SU-DHL-6 (cell line): Measurements from ENCODE around the gene SPOCD1.

ENCODE experiments used
- H2AFZ ChIP-seq: fragments of 200-600 bp; sonication (generic); 2 replicates; pipeline ENCODE4 v1.6.1; 2014; ENCODE audit warnings: low read depth, mild to moderate bottlenecking, moderate library complexity, mixed read lengths, antibody characterized with exemption, low read length; ENCODE audit not compliant: severe bottlenecking
- H3F3A ChIP-seq: fragments of 200-600 bp; shearing (Covaris generic); 2 replicates; pipeline ENCODE4 v1.6.0; 2016; ENCODE audit warnings: antibody characterized with exemption, mild to moderate bottlenecking; ENCODE audit not compliant: insufficient read depth
- H3K27ac ChIP-seq: fragments of 200-600 bp; sonication (generic); 2 replicates; pipeline ENCODE4 v1.5.1; 2016; ENCODE audit warnings: low read depth, mild to moderate bottlenecking, low read length, moderate library complexity, mixed read lengths
- H3K27me3 ChIP-seq: fragments of 200-600 bp; sonication (generic), shearing (Covaris generic); 2 replicates; pipeline ENCODE4 v1.6.0; 2014; ENCODE audit warnings: mild to moderate bottlenecking, low read length
- H3K36me3 ChIP-seq: fragments of 200-600 bp; sonication (generic); 2 replicates; pipeline ENCODE4 v1.6.1; 2014; ENCODE audit warnings: mild to moderate bottlenecking, low read length, mixed read lengths
- H3K4me2 ChIP-seq: fragments of 300-600, 200-600 bp; shearing (Covaris generic), sonication (generic); 2 replicates; pipeline ENCODE4 v1.6.0; 2014; ENCODE audit warnings: low read length, low read depth, mild to moderate bottlenecking; ENCODE audit not compliant: poor library complexity, severe bottlenecking
- H3K4me3 ChIP-seq: fragments of 200-600 bp; sonication (generic); 2 replicates; pipeline ENCODE4 v1.5.1; 2014; ENCODE audit warnings: antibody characterized with exemption, low read length, mild to moderate bottlenecking, mixed read lengths; ENCODE audit not compliant: insufficient read depth, poor library complexity, severe bottlenecking
- H3K79me2 ChIP-seq: fragments of 200-600 bp; sonication (generic); 2 replicates; pipeline ENCODE4 v1.6.1; 2014; ENCODE audit warnings: mild to moderate bottlenecking, low read length, moderate library complexity; ENCODE audit not compliant: insufficient read depth
- H3K9ac ChIP-seq: fragments of 200-600 bp; sonication (generic); 2 replicates; pipeline ENCODE4 v1.7.0; 2014; ENCODE audit warnings: mild to moderate bottlenecking, low read length
- H3K9me2 ChIP-seq: fragments of 200-600 bp; sonication (generic); replicated peaks from 2 replicates; pipeline ENCODE4 v1.6.1; 2014; ENCODE audit warnings: low read length; ENCODE audit not compliant: insufficient read depth
- H3K9me3 ChIP-seq: fragments of 200-600 bp; sonication (generic); 2 replicates; pipeline ENCODE4 v1.6.1; 2014; ENCODE audit warnings: low read length, mixed read lengths; ENCODE audit not compliant: insufficient read depth
- H4K20me1 ChIP-seq: fragments of 200-600 bp; sonication (generic); 2 replicates; pipeline ENCODE4 v1.6.1; 2014; ENCODE audit warnings: low read depth, mild to moderate bottlenecking, antibody characterized with exemption, low read length, moderate library complexity, mixed read lengths
- CTCF ChIP-seq: fragments of 200-600 bp; sonication (generic); IDR thresholded peaks from one replicate; pipeline ENCODE4 v1.5.1; 2017; ENCODE audit warnings: antibody characterized with exemption, mild to moderate bottlenecking, low read length, moderate library complexity; ENCODE audit not compliant: insufficient read depth, poor library complexity, severe bottlenecking
- EZH2phosphoT487 ChIP-seq: fragments of 200-600 bp; sonication (generic), shearing (Covaris generic); conservative IDR thresholded peaks from 2 replicates; pipeline ENCODE4 v1.6.1; 2018; ENCODE audit warnings: mild to moderate bottlenecking, antibody characterized with exemption, low read length, moderate library complexity, mixed read lengths

Gene SPOCD1

GRCh38 chr1:31793586-31794285 lies 22.1 kb downstream of the SPOCD1 start:
- no peaks in the 10 kb centered on the region for H3K27me3 ChIP-seq
- H2AFZ ChIP-seq, result no peak overlapping the region
- no peak overlapping the region for H3K4me3 ChIP-seq
- no peaks in the 10 kb centered on the region for H3K9me2 ChIP-seq
- H4K20me1 ChIP-seq, result no peaks in the 10 kb centered on the region
- no peaks in the 10 kb centered on the region for H3F3A ChIP-seq
- H3K27ac ChIP-seq, result no peak overlapping the region
- no peak for TF ChIP-seq CTCF
- TF ChIP-seq EZH2phosphoT487, result no peak
- H3K9me3 ChIP-seq, result no peaks in the 10 kb centered on the region
- no peak overlapping the region for H3K9ac ChIP-seq
- H3K79me2 ChIP-seq, result no peaks in the 10 kb centered on the region
- H3K36me3 ChIP-seq, result no peaks in the 10 kb centered on the region
- no peak overlapping the region for H3K4me2 ChIP-seq

- Histone ChIP-seq H3K9me2 (no peaks in the 10 kb centered on the region), H3K9me3 (no peaks in the 10 kb centered on the region), H3K27me3 (no peaks in the 10 kb centered on the region), H3K36me3 (no peaks in the 10 kb centered on the region), H3K9ac (no peak overlapping the region), H4K20me1 (no peaks in the 10 kb centered on the region), H3K4me2 (no peak overlapping the region), H3F3A (peaks cover 2% of the 10 kb centered on the region), H3K4me3 (no peak overlapping the region), H3K79me2 (no peaks in the 10 kb centered on the region), H2AFZ (no peak overlapping the region), H3K27ac (no peak overlapping the region)
- TF ChIP-seq CTCF, result no peak
- no peak for TF ChIP-seq EZH2phosphoT487
These were observed 22.7 kb downstream of the SPOCD1 start for GRCh38 chr1:31793086-31793485.

GRCh38 chr1:31792541-31792940 lies 23.3 kb downstream of the SPOCD1 start:
- Histone ChIP-seq H3K79me2 (no peaks in the 10 kb centered on the region), H3K4me3 (no peak overlapping the region), H2AFZ (no peak overlapping the region), H4K20me1 (no peaks in the 10 kb centered on the region), H3K36me3 (no peaks in the 10 kb centered on the region), H3K27me3 (no peaks in the 10 kb centered on the region), H3K27ac (no peak overlapping the region), H3K4me2 (no peak overlapping the region), H3K9me3 (no peaks in the 10 kb centered on the region), H3K9me2 (no peaks in the 10 kb centered on the region), H3F3A (peaks cover 8% of the 10 kb centered on the region), H3K9ac (no peak overlapping the region)
- TF ChIP-seq CTCF (no peak), EZH2phosphoT487 (no peak)
